ENCODE measurements around the gene TMCC3. TPM values are rescaled to one million over a fixed set of nuclear protein-coding genes. Genes with fewer than 3 reads are reported as not detected.
A peak's percentile ranks its signal among the peaks of the same experiment; 100 is the strongest.

Gene TMCC3
- total and polyA plus RNA-seq, 2 of the 13 experiments (the other 11 are each of a cell fraction or from before 2014, with no cell fraction given), result not detected

- peak; percentile 43; the same call in 1 of the 2 replicates for TF ChIP-seq FOSL2 (CRISPR knock-in tag; IDR thresholded peaks at IDR 0.05)
- TF ChIP-seq ZNF749 (CRISPR knock-in tag; IDR thresholded peaks at IDR 0.05; ENCODE audit: borderline replicate concordance), result no peak
- TF ChIP-seq ZMYM3 (CRISPR knock-in tag; IDR thresholded peaks at IDR 0.05), result no peak
- no peak for TF ChIP-seq ZNF136 (CRISPR knock-in tag; IDR thresholded peaks at IDR 0.05; ENCODE audit: low read depth)
- BruUV-seq (replicated peaks), result no TSS peak
- H3K9ac ChIP-seq (ENCODE audit: insufficient read depth, low read depth, low read length), result no peak overlapping the region
- POLR2A ChIA-PET, result no interaction called here
- H3K27ac ChIP-seq (ENCODE audit: extremely low read length, insufficient read depth, low read length), result no peak overlapping the region
- no peaks in the 10 kb centered on the region for H4K20me1 ChIP-seq (ENCODE audit: insufficient read depth, low read length)
- H3K27me3 ChIP-seq (ENCODE audit: control insufficient read depth in 1 of 2, insufficient read depth in 2 of 2, low read length in 2 of 2), result no peaks in the 10 kb centered on the region; a peak in 1 of 5 replicates
- intact Hi-C loops (cut with micrococcal nuclease; ENCODE audit: unreplicated experiment), result no loop called here
- no peaks in the 10 kb centered on the region for H3K36me3 ChIP-seq (replicated peaks in 1 of 2; ENCODE audit: control insufficient read depth in 1 of 2, insufficient read depth in 2 of 2, low read length in 2 of 2)
- H3K4me3 ChIP-seq (replicated peaks in 1 of 3; ENCODE audit: insufficient read depth in 1 of 3, low read depth in 2 of 3, low read length in 3 of 3), result no peak overlapping the region
- no peak overlapping the region for H2AFZ ChIP-seq (ENCODE audit: low read length)
- no peaks in the 10 kb centered on the region for H3K79me2 ChIP-seq (ENCODE audit: insufficient read depth, low read length)
- ATAC-seq (peak; percentile 90), DNase-seq (ENCODE audit: low spot score) (peak; percentile 35), FAIRE-seq (peak; percentile 23)
- H3K4me1 ChIP-seq (ENCODE audit: insufficient read depth, low read length), result peaks cover 34% of the 10 kb centered on the region
- H3K9me3 ChIP-seq (ENCODE audit: low read length), result no peaks in the 10 kb centered on the region
- H3K4me2 ChIP-seq (ENCODE audit: low read depth, low read length), result peak overlapping the region; percentile 65
- WGBS (ENCODE audit: low lambda C conversion rate), result 4% methylated on average over 11 of the region's 14 CpGs
- CTCF ChIA-PET (ENCODE audit: low intra/inter-chr PET ratio, low total read pairs), result no interaction called here
- in situ Hi-C loops (cut with HindIII; ENCODE audit: extremely low pct_ligation_motif_present, low pct_unique_long_range_greater_than_20kb), result no loop called here
Measured at GRCh38 chr12:94615260-94616181, 34.8 kb downstream of the TMCC3 start.

- Histone ChIP-seq H3K4me1 (ENCODE audit: insufficient read depth, low read length) (peaks cover 30% of the 10 kb centered on the region), H2AFZ (ENCODE audit: low read length) (no peak overlapping the region), H3K4me3 (replicated peaks in 1 of 3; ENCODE audit: insufficient read depth in 1 of 3, low read depth in 2 of 3, low read length in 3 of 3) (no peak overlapping the region), H3K4me2 (ENCODE audit: low read depth, low read length) (no peak overlapping the region), H3K27me3 (ENCODE audit: control insufficient read depth in 1 of 2, insufficient read depth in 2 of 2, low read length in 2 of 2) (no peaks in the 10 kb centered on the region; a peak in 1 of 5 replicates), H3K36me3 (replicated peaks in 1 of 2; ENCODE audit: control insufficient read depth in 1 of 2, insufficient read depth in 2 of 2, low read length in 2 of 2) (no peaks in the 10 kb centered on the region), H3K27ac (ENCODE audit: extremely low read length, insufficient read depth, low read length) (no peak overlapping the region), H3K9me3 (ENCODE audit: low read length) (no peaks in the 10 kb centered on the region), H4K20me1 (ENCODE audit: insufficient read depth, low read length) (no peaks in the 10 kb centered on the region), H3K79me2 (ENCODE audit: insufficient read depth, low read length) (no peaks in the 10 kb centered on the region), H3K9ac (ENCODE audit: insufficient read depth, low read depth, low read length) (no peak overlapping the region)
- ATAC-seq, result no peak
- ChIA-PET POLR2A (no interaction called here), CTCF (ENCODE audit: low intra/inter-chr PET ratio, low total read pairs) (no interaction called here)
- no peak for TF ChIP-seq PAXIP1 (CRISPR knock-in tag; conservative IDR thresholded peaks at IDR 0.05)
- TF ChIP-seq ZSCAN20 (CRISPR knock-in tag; IDR thresholded peaks at IDR 0.05; ENCODE audit: borderline replicate concordance), result no peak
- TF ChIP-seq GATA4 (IDR thresholded peaks at IDR 0.05; ENCODE audit: borderline replicate concordance, low read depth), result no peak
- no TSS peak for BruUV-seq (replicated peaks)
- in situ Hi-C loops (cut with HindIII; ENCODE audit: extremely low pct_ligation_motif_present, low pct_unique_long_range_greater_than_20kb) (no loop called here), intact Hi-C loops (cut with micrococcal nuclease; ENCODE audit: unreplicated experiment) (no loop called here)
- no peak for DNase-seq (ENCODE audit: low spot score)
- FAIRE-seq, result no peak
- WGBS (ENCODE audit: low lambda C conversion rate), result 34% methylated on average over 3 of the region's 3 CpGs
Measured at GRCh38 chr12:94614288-94614721, 36.1 kb downstream of the TMCC3 start.
